HG02870 (cell line): ENCODE measurements around the gene SCFD1.
"Not testable (repeated sequence)": the region's sequence is repeated elsewhere in the genome, so short reads cannot be mapped to it uniquely, and the experiment has no call there.

Source experiments
- ATAC-seq: cut with Tn5 transposase; IDR thresholded peaks from one replicate; pipeline ENCODE4 v1.9.1; 2021; ENCODE audit warnings: mild to moderate bottlenecking, moderate library complexity; ENCODE audit not compliant: unreplicated experiment

Gene SCFD1

GRCh38 chr14:30673071-30673470 is 51.0 kb downstream of the SCFD1 start:
- ATAC-seq: no peak

- ATAC-seq: no peak
These were observed 56.9 kb downstream of the SCFD1 start for GRCh38 chr14:30678926-30679431.

GRCh38 chr14:30680036-30680435 is 57.9 kb downstream of the SCFD1 start:
- ATAC-seq: no peak

GRCh38 chr14:30680776-30681175 is 58.7 kb downstream of the SCFD1 start:
- not testable (repeated sequence) for ATAC-seq

- no peak for ATAC-seq
These were observed 59.7 kb downstream of the SCFD1 start for GRCh38 chr14:30681752-30682355.

- not testable (repeated sequence) for ATAC-seq
These were observed 68.6 kb downstream of the SCFD1 start for GRCh38 chr14:30690487-30691355.

GRCh38 chr14:30691751-30692398 is 69.8 kb downstream of the SCFD1 start:
- ATAC-seq: no peak

GRCh38 chr14:30692669-30693068 is 70.5 kb downstream of the SCFD1 start:
- no peak for ATAC-seq

GRCh38 chr14:30698463-30698862 is 76.3 kb downstream of the SCFD1 start:
- no peak for ATAC-seq

- no peak for ATAC-seq
These were observed 84.6 kb downstream of the SCFD1 start for GRCh38 chr14:30706704-30707103.

GRCh38 chr14:30708157-30708556 is 86.0 kb downstream of the SCFD1 start:
- ATAC-seq: no peak

- ATAC-seq: no peak
These were observed 87.1 kb downstream of the SCFD1 start for GRCh38 chr14:30709201-30709600.

GRCh38 chr14:30710876-30711275 is 88.8 kb downstream of the SCFD1 start:
- ATAC-seq: no peak

- no peak for ATAC-seq
These were observed 97.0 kb downstream of the SCFD1 start for GRCh38 chr14:30719137-30719536.

GRCh38 chr14:30725763-30726162 is 103.6 kb downstream of the SCFD1 start:
- no peak for ATAC-seq

- ATAC-seq: no peak
These were observed 106.4 kb downstream of the SCFD1 start for GRCh38 chr14:30728471-30728870.

- no peak for ATAC-seq
These were observed 115.8 kb downstream of the SCFD1 start for GRCh38 chr14:30737916-30738315.

- ATAC-seq: no peak
These were observed 116.9 kb downstream of the SCFD1 start for GRCh38 chr14:30738978-30739377.

GRCh38 chr14:30748343-30748742 is 126.2 kb downstream of the SCFD1 start:
- no peak for ATAC-seq

- ATAC-seq: no peak
These were observed 129.7 kb downstream of the SCFD1 start for GRCh38 chr14:30751646-30752416.

- no peak for ATAC-seq
These were observed 131.3 kb downstream of the SCFD1 start for GRCh38 chr14:30753452-30753851.
